CD4-positive, alpha-beta T cell treated with Interleukin-17A for 1 hour (primary cell): Measurements from ENCODE around the gene PYROXD2.

Experiments
- DNase-seq: peaks from one replicate; pipeline ENCODE4 v3.0.0-alpha.2; 2020

PYROXD2 gene

DNA sequence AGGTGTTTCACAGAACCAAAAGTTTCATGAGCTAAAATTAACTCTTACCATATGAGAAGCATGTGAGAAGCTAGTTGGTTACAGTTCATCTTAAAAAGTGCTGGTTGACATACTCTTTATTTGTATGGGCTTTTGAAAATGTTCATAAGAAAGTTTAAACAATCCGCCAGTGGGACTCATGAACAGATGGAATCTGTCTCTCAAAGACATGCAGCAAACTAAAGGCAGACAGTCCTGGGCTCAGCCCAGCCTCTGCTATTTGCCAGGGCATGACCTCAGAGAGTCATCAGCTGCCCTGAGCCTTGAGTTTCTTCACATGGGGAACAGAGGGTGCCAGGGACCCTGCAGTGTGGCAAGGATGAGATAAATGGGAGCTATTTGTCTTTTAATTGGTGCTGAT, 3.2 kb downstream of the PYROXD2 start:
- DNase-seq: no peak

- DNase-seq: no peak
Observed at GRCh38 chr10:98411166-98411565, 3.8 kb downstream of the PYROXD2 start.

GRCh38 chr10:98410759-98411158, 4.2 kb downstream of the PYROXD2 start:
- DNase-seq: no peak

DNA sequence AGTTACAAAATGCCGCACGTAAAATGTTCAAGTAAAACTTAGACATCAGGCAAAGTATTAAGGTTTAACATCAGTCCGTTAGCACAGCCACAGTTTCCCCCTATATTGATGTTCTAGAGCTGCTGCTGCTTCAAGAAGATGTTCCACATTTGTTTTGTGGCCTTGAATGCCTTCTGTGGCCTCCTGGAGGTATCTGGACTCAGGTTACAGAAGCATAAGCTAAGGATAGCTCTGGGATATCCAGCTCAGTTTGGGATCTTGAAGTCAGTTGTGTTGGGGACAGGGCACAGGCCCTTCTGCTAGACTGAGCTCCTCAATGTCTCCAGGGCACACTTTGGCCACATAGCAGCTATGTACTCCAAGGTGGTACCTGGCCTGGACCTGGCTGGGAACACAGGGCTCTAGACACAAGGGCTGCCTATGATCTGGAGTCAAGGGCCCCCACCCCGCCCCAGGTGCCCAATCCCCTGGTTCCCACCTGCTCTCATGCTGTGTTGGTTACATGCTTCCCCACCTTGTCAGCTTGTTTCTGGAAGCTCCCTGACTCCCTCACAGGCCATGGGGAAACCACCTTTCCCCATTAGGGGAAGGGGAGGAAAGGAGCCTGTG, 4.7 kb downstream of the PYROXD2 start:
- no peak for DNase-seq

GRCh38 chr10:98408799-98409198, 6.2 kb downstream of the PYROXD2 start:
- no peak for DNase-seq

DNA sequence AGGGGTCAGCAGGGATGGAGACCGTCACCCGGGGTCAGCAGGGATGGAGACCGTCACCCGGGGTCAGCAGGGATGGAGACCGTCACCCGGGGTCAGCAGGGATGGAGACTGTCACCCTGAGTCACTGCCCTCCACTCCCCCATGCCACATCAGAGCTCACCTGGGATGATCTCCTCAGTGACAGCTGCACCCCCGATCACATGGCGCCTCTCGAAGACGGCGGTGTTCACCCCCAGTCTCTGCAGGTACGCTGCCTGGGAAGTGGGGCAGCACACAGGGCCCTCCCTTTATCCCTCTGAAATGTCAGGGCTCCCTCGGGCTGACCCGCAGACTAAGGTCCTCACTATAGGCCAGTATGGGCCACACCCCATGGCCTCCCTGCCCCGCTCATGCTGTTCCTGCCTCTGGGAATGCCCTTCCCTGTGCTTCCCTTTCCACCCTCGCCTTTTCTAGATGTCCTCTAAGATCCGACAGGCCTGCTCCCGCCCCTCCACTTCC, 7.2 kb downstream of the PYROXD2 start:
- DNase-seq: no peak

DNA sequence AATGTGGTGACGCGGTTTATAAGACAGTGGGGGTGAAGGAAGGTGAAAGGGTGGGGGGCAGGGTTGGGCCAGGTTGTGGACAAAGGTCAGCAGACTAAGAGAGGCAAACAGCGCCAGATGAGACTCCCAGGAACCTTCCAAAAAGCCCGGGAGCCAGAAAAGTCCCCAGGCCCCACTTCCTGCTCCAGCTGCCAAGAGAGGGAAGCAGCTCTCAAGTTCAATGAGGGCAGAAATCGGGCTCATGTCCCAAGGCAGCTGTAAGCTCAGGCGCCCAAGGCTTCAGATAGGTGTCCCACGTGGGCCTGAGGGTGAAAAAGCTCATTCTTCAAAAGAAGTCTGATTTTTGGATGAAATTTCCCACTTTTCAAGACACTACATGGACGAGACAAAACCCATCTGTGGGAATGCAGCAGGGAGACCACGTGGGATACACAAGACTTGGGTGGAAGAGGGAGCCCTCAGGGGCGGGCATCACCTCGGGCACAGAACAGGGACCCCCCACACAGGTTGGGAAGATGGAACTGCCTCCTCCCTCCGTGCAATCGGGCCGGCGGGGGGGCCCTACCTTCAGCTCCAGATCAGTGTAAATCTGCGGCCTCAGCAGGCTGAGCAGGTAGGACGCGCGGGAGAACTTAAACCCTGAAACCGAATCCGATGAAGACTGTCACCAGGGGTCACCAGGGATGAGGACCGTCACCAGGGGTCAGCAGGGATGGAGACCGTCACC, 7.8 kb downstream of the PYROXD2 start:
- no peak for DNase-seq

- DNase-seq: no peak
Observed at GRCh38 chr10:98405422-98405821, 9.6 kb downstream of the PYROXD2 start.

GRCh38 chr10:98404571-98405359, 10.2 kb downstream of the PYROXD2 start:
- no peak for DNase-seq

DNA sequence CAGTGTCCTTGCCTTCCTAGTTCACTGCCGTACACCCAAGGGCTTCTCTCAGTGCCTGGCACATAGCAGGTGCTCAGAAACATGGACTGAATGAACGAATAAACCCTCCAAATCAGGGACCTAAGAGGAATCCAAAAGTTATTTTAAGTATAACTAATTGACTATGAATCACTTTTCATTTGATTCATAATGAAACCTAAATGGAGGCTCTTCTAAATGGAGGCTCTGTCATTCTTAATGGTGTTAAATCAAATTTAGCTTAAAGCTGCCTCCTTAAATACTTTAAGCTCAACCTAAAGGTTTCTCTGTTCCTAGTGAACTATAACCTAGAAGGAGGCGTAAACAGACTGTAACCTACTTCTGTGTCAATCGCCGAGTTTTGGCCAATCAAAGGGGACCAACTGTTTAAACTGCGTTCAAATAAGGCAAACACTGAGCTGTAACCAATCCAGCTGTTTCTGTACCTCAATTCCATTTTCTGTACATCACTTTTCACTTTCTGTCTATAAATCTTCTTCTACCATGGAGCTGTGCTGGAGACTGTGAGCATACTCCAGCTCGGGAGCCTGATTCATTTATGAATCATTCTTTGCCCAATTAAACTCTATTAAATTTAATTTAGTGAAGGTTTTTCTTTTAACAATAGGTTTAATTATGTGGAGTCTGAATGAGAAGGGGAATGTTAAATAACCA, 11.0 kb downstream of the PYROXD2 start:
- DNase-seq: peak; percentile 8

- no peak for DNase-seq
Observed at GRCh38 chr10:98402931-98403718, 11.9 kb downstream of the PYROXD2 start.

- no peak for DNase-seq
Observed at GRCh38 chr10:98402478-98402877, 12.5 kb downstream of the PYROXD2 start.

GRCh38 chr10:98400482-98400881, 14.5 kb downstream of the PYROXD2 start:
- no peak for DNase-seq

DNA sequence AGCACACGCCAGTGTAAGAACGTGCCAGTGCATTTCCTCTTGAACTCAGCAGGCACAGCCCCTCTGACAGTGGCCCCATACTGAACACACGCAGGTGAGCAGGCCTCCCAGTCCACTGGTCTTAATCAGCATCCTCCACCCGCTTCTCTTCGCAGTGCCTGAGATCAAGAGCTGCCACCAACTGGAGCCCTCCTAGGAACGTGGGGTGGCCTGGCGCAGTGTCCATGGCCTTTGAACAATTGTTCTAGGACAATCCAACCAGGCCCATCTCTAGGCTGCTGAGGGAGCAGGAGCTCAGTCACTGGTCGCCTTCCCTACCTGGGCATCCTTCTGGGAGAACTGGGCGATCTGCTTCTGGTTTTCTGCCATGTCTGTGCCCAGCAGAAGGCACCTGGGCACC, 15.2 kb downstream of the PYROXD2 start:
- no peak for DNase-seq

DNA sequence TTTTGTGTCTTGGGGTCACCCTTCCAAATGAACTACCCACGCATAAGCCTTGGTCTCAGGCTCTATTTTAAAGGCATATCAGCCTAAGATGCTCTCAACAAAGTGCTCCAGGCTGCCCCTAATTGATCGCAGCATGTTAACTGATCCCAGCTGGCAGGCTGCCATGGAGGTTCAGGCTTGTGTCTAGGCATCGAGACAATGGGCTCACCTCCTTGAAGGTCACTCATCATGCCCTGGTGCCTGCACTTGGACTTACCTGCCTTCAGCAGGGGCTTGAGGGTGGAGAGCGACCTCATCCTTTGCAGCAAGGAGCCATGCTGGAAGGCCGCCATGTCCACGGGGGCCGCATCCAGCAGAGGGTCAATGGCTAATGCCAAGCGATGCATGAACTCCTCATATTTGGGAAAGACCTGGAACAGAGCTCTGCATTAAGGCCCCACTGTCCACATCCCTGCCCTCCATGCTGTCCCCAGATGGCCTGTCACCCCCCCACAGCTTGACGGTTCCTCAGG, 17.8 kb downstream of the PYROXD2 start:
- DNase-seq: no peak

DNA sequence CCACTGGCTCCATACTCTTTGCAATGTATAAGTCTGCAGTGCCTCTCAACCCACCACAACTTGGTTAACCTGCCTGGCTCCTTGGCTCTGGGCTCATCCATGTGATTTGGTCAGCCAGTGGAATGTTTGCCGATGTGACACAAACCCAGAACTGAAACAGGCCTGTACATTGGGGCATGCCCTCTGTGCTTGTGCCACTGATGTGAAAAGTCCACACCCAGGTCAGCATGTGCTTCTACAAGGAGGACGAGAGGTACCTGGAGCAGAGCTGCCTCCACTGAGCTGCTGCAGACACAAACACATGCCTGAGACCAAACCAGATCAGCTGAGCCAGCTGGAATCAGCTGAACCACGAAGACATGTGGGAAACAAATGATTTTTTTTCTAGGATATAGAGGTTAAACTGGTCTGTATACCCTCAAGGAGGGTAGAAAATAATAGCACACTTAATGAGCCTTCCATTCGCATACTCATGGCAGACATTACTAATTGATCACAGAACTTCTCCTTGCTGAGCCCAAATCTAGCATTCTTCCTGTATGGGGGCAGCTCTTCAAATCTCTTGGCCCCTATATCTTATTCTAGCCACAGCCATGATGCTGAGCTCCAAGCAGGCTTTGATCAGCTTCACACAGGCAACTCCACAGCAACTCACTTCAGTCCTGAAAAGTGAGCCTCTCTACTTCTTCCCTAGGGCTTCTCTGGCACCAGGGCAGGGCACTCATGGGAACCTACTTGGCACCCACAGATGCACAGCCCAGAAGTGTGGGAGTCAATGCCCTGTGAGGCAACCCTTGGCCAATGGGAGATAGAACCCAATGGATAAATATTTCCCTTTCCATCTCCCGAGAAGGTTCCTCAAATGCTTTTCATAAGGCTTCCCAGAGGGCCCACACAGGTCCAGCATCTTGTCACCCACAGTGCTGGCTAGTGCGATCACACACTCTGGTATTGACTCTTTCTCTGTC, 18.6 kb downstream of the PYROXD2 start:
- no peak for DNase-seq

- no peak for DNase-seq
Observed at GRCh38 chr10:98394851-98395440, 20.0 kb downstream of the PYROXD2 start.

GRCh38 chr10:98391578-98391991, 23.4 kb downstream of the PYROXD2 start:
- DNase-seq: peak; percentile 30

- peak; percentile 25 for DNase-seq
Observed at GRCh38 chr10:98391065-98391464, 23.9 kb downstream of the PYROXD2 start.

DNA sequence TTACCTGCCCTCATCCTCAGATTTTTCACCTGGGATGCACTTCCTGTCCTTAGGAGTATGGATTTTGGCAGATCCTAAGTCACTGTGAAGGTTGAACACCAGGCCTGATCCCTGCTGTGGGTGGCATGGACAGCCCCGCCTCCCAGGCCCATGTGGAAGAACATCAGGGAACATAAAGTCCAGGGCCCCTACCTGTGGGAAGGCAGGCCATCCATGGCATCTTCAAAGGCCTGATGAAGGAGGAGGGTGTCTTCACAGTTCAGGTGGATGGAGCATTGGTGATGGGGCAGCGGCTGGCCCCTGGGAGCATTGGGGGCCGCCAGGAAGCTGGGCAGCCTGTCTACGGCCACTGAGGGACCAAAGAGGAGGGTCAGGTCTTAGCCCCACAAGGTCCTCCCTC, 24.6 kb downstream of the PYROXD2 start:
- no peak for DNase-seq
